Prostate gland (tissue), 2 donors: ENCODE data around the gene ATP1A1. TPM values are rescaled to one million over a fixed set of nuclear protein-coding genes. Genes with fewer than 3 reads are reported as not detected.

Experiments used
- DNase-seq: peaks from one replicate; pipeline ENCODE4 v3.0.0-alpha.2; 2019; ENCODE audit warnings: low spot score
- H3K27ac ChIP-seq, 2 donors: fragments of 200-600 bp; sonication (generic); 2 replicates each; pipeline ENCODE4 v1.5.1; 2017 to 2019
- H3K27me3 ChIP-seq: fragments of 200-600 bp; sonication (generic); replicated peaks from 2 replicates; pipeline ENCODE4 v1.5.1; 2019; ENCODE audit not compliant: insufficient read depth
- H3K36me3 ChIP-seq, 2 donors: fragments of 200-600 bp; sonication (generic); 1 replicate in 1 of 2; 2 replicates in 1 of 2; pipeline versions ENCODE4 v1.5.1 to v1.8.1; 2017 to 2019
- H3K4me1 ChIP-seq: fragments of 200-600 bp; sonication (generic); replicated peaks from 2 replicates; pipeline ENCODE4 v1.5.1; 2019
- H3K4me3 ChIP-seq, 2 donors: fragments of 200-600 bp; sonication (generic); 2 replicates each; pipeline ENCODE4 v1.5.1; 2017 to 2019
- H3K9me3 ChIP-seq: fragments of 200-600 bp; sonication (generic); 2 replicates; pipeline ENCODE4 v1.5.1; 2017
- CTCF ChIP-seq, 4 experiments: fragments of 200-600 bp in 2 of 4; fragments of 450-650 bp in 2 of 4; sonication (generic) in 2 of 4; IDR thresholded peaks; 1 replicate in 3 of 4; 2 replicates in 1 of 4; pipeline ENCODE4 v1.5.1; 2016 to 2019; ENCODE audit warnings: antibody characterized with exemption in 4 of 4, mild to moderate bottlenecking in 2 of 4, moderate library complexity in 2 of 4
- POLR2A ChIP-seq: fragments of 450-650 bp; IDR thresholded peaks from one replicate; pipeline ENCODE4 v1.6.1; 2016; ENCODE audit warnings: antibody characterized with exemption, mild to moderate bottlenecking
- POLR2AphosphoS5 ChIP-seq: sonication (generic); formaldehyde crosslinking; IDR thresholded peaks from one replicate; pipeline ENCODE4 v1.6.1; 2017; ENCODE audit warnings: antibody characterized with exemption
- WGBS: methylation state at CpG from one replicate; pipeline ENCODE4 v1.1.5; 2018; 5-methylcytosine and 5-hydroxymethylcytosine counted together
- intact Hi-C: fragments of 100-400 bp; cut with DNase I; formaldehyde crosslinking; loops from one replicate; pipeline ENCODE4 v1.14.2; 2022
- total RNA-seq, 2 donors: library from RNA; depleted of rRNA; stranded (reverse); fragments of >200 nt; gene quantifications; one replicate each; pipeline ENCODE4 v1.1.0, GENCODE V29; 2016

Gene ATP1A1
- total RNA-seq, 2 donors from 2014 or later: 365 to 536 TPM

DNA sequence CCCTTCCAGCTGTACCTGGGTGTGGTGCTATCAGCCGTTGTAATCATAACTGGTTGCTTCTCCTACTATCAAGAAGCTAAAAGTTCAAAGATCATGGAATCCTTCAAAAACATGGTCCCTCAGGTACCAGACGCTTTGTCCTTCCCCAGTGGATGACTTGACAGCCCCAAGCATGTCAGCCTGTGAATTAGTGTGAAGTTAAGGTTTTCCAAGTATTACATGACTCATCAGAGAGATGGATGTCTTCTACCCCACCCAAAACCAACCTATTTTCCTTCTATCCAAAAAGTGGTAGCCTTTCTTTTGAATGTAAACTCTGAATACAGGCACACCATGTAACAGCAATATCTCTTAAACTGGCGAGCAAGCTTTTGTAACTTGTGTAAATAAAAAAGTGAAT is 15.1 kb downstream of the ATP1A1 start:
- no peak overlapping the region for H3K4me3 ChIP-seq
- no peaks in the 10 kb centered on the region for H3K9me3 ChIP-seq
- no peaks in the 10 kb centered on the region for H3K27me3 ChIP-seq
- intact Hi-C loops: no loop called here
- WGBS: 70% methylated on average over 3 of the region's 3 CpGs
- TF ChIP-seq POLR2A (no peak), POLR2AphosphoS5 (peak; percentile 22)
- H3K27ac ChIP-seq: peak overlapping the region in 1 of 2 donors; percentile 21
- no peaks in the 10 kb centered on the region for H3K4me1 ChIP-seq
- no peak for DNase-seq
- peaks cover 11 to 16% of the 10 kb centered on the region in 2 donors for H3K36me3 ChIP-seq

DNA sequence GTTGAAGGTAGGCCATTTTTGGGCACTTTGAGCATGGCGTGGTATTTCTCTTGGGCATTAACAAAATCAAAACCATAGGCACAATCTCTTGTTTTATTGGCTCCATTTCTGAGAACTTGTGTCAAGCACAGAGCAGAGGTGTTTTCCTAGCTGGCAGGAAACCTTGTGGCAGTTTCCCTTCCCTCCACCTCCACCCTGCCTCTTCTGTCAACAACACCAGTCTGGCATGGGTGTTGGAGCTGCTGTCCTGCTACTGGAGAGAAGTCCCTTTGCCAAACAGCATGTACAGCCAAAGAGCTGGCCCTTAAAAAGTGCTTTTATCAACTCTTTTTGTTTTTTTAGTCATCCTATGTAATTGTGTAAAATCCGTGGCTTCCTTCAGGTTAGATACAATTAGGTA is 16.0 kb downstream of the ATP1A1 start:
- intact Hi-C loops: no loop called here
- Histone ChIP-seq H3K4me3 (no peak overlapping the region), H3K9me3 (no peaks in the 10 kb centered on the region), H3K27me3 (no peaks in the 10 kb centered on the region), H3K36me3 (peaks cover 11 to 22% of the 10 kb centered on the region in 2 donors), H3K4me1 (no peaks in the 10 kb centered on the region), H3K27ac (peak overlapping the region; percentile 40 to 42)
- DNase-seq: peak; percentile 72
- no peak for TF ChIP-seq POLR2A
- TF ChIP-seq POLR2AphosphoS5: peak; percentile 68
- WGBS: 43% methylated on average over 2 of the region's 2 CpGs

- no peaks in the 10 kb centered on the region for H3K9me3 ChIP-seq
- no peak for DNase-seq
- H3K27ac ChIP-seq: peak overlapping the region in 1 of 2 donors; percentile 42
- H3K27me3 ChIP-seq: no peaks in the 10 kb centered on the region
- intact Hi-C loops: no loop called here
- no peak for TF ChIP-seq POLR2AphosphoS5
- WGBS: 91% methylated on average over 6 of the region's 6 CpGs
- H3K36me3 ChIP-seq: peaks cover 11 to 25% of the 10 kb centered on the region in 2 donors
- no peak overlapping the region for H3K4me3 ChIP-seq
- no peaks in the 10 kb centered on the region for H3K4me1 ChIP-seq
These were observed 16.6 kb downstream of the ATP1A1 start for GRCh38 chr1:116389686-116390085.

GRCh38 chr1:116390195-116390594 is 17.2 kb downstream of the ATP1A1 start:
- H3K4me3 ChIP-seq: no peak overlapping the region
- DNase-seq: no peak
- intact Hi-C loops: no loop called here
- TF ChIP-seq CTCF (IDR thresholded peaks at IDR 0.05) (no peak), POLR2AphosphoS5 (no peak), POLR2A (no peak)
- H3K27ac ChIP-seq: no peak overlapping the region
- no peaks in the 10 kb centered on the region for H3K4me1 ChIP-seq
- H3K9me3 ChIP-seq: no peaks in the 10 kb centered on the region
- 94% methylated on average over 5 of the region's 5 CpGs for WGBS
- peaks cover 11 to 27% of the 10 kb centered on the region in 2 donors for H3K36me3 ChIP-seq
- no peaks in the 10 kb centered on the region for H3K27me3 ChIP-seq

- H3K27ac ChIP-seq: no peak overlapping the region
- peaks cover 11 to 32% of the 10 kb centered on the region in 2 donors for H3K36me3 ChIP-seq
- H3K9me3 ChIP-seq: no peaks in the 10 kb centered on the region
- no peak for DNase-seq
- 82% methylated on average over 1 of the region's 1 CpG for WGBS
- no peak overlapping the region for H3K4me3 ChIP-seq
- H3K27me3 ChIP-seq: no peaks in the 10 kb centered on the region
- no peak for TF ChIP-seq POLR2A
- no peak for TF ChIP-seq CTCF (IDR thresholded peaks at IDR 0.05)
- intact Hi-C loops: no loop called here
- H3K4me1 ChIP-seq: no peaks in the 10 kb centered on the region
These were observed 18.1 kb downstream of the ATP1A1 start for GRCh38 chr1:116391185-116391584.

DNA sequence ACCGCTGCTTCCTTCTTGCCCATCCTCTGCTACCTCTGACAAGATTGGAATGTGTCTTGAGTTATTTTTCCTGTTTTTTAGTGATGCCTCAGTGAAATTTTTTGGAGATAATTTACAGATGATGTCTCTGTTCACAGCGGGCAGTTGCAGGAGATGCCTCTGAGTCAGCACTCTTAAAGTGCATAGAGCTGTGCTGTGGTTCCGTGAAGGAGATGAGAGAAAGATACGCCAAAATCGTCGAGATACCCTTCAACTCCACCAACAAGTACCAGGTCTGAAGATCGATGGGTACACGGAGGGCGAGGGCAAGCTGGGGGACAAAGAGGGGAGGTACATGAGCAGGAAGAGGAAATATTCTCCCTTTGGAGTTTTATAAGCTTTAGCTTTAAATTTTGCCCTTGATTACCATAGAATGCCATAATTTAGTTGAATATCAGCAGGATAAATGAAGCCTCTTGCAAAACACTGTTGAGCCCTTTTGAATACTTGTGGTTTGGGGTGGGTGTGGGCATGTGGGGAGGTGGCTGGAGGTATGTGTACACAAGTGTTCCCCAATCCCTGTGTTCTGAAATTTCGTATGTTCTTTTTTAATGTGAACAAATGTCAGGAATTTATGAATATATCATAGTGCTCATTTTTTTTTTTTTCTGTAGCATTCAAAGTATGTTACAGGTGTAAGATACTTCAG is 19.8 kb downstream of the ATP1A1 start:
- peaks cover 18 to 39% of the 10 kb centered on the region in 2 donors for H3K36me3 ChIP-seq

More for the DNA sequence above, 19.8 kb downstream of the ATP1A1 start:
- H3K9me3 ChIP-seq: no peaks in the 10 kb centered on the region
- 92% methylated on average over 10 of the region's 10 CpGs for WGBS
- no peak for DNase-seq
- intact Hi-C loops: no loop called here
- no peak overlapping the region for H3K27ac ChIP-seq
- H3K27me3 ChIP-seq: no peaks in the 10 kb centered on the region
- H3K4me1 ChIP-seq: no peaks in the 10 kb centered on the region
- TF ChIP-seq POLR2AphosphoS5: no peak
- no peak for TF ChIP-seq POLR2A
- TF ChIP-seq CTCF (IDR thresholded peaks at IDR 0.05): no peak
- H3K4me3 ChIP-seq: no peak overlapping the region
